Activated T-helper 2 cell treated with anti-CD3 and anti-CD28 coated beads, Interferon-gamma antibody, Interleukin-2, Interleukin-4, amounts not matched to agents 10 μg/mL and 5 μg/mL and 100 μg/mL, durations not matched to agents 14 hours and 24 hours and 36 hours (primary cell): Measurements from ENCODE around the gene FCN1. TPM values are rescaled to one million over a fixed set of nuclear protein-coding genes. Genes with fewer than 3 reads are reported as not detected.

Source experiments
- DNase-seq: peaks from one replicate; pipeline ENCODE4 v3.0.0; 2021; ENCODE audit warnings: low spot score
- H3K27ac Mint-ChIP-seq: one replicate; pipeline ENCODE4 v1.8.0; 2021; ENCODE audit warnings: mixed read lengths
- H3K27me3 Mint-ChIP-seq: one replicate; pipeline ENCODE4 v1.8.0; 2021; ENCODE audit warnings: low read depth, mixed read lengths
- H3K36me3 Mint-ChIP-seq: one replicate; pipeline ENCODE4 v1.8.0; 2021; ENCODE audit warnings: low read depth, mixed read lengths
- H3K4me1 Mint-ChIP-seq: one replicate; pipeline ENCODE4 v1.8.0; 2021; ENCODE audit warnings: low read depth, mixed read lengths
- H3K4me3 Mint-ChIP-seq: one replicate; pipeline ENCODE4 v1.8.0; 2021; ENCODE audit warnings: low read depth, mild to moderate bottlenecking, moderate library complexity, mixed read lengths
- H3K9me3 Mint-ChIP-seq: one replicate; pipeline ENCODE4 v1.8.0; 2021; ENCODE audit warnings: mixed read lengths
- intact Hi-C: fragments of 100-400 bp; cut with micrococcal nuclease; formaldehyde crosslinking; loops from one replicate; pipeline ENCODE4 v1.15.1; 2023
- total RNA-seq: library from RNA; stranded (reverse); gene quantifications from 2 replicates; pipeline ENCODE4 v1.2.3, GENCODE V29; 2022

FCN1 gene
- not detected in 2 replicates for total RNA-seq

DNA sequence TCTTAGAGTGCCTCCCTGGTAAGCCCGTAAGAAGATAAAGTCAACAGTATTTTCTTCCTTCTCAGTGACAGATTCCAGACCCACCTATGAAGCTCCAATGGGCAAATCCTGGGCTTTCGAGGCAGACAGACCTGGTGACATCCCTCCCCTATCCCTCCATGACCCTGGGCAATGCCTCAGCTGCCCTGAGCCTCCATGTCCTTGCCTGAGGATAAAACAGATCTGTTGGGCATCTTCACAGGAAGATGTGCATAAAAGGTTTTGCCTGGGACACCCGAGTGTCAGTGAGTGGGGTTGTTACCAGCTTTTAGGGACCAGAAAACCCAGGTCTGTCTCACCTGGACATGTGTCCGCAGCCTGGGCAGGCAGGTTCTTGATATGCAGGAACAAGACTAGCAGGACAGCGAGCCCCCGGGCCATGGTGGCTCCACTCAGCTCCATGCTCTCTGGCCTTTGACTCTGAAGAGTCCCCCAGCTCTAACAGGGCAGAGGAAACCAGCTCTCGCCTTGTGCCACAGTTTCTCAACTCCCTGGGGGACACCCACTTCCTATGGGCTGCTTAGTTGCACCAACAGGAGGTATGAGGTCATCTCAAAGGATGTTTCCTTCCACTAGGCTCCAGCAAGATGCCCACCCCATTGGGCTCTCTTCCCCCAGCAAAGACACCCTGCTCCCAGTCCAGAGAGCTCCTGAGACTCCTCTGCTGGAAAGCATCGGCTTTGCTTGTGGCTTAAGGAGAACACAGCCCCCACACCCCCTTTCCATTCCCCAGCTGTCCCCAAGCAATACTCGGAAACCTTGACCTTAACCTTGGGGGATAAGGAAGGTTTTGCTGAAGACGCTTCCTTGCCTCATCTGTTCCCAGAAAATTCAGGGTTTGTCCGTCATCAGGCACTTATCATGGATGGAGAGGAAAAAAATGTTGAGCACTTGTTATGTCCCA lies at the start of gene FCN1:
Gene FCN1 (minus strand): TSS at position 482 of the 943 bp plus-strand sequence. CDS start 41 bp downstream, at position 441.
- DNase-seq = no peak
- Mint-ChIP-seq H3K9me3 (peaks cover 5% of the 10 kb centered on the region), H3K36me3 (no peaks in the 10 kb centered on the region), H3K4me1 (no peaks in the 10 kb centered on the region), H3K4me3 (no peak within 1 kb of the TSS), H3K27me3 (no peaks in the 10 kb centered on the region), H3K27ac (no peak within 1 kb of the TSS)
- intact Hi-C loops = no loop called here

DNA sequence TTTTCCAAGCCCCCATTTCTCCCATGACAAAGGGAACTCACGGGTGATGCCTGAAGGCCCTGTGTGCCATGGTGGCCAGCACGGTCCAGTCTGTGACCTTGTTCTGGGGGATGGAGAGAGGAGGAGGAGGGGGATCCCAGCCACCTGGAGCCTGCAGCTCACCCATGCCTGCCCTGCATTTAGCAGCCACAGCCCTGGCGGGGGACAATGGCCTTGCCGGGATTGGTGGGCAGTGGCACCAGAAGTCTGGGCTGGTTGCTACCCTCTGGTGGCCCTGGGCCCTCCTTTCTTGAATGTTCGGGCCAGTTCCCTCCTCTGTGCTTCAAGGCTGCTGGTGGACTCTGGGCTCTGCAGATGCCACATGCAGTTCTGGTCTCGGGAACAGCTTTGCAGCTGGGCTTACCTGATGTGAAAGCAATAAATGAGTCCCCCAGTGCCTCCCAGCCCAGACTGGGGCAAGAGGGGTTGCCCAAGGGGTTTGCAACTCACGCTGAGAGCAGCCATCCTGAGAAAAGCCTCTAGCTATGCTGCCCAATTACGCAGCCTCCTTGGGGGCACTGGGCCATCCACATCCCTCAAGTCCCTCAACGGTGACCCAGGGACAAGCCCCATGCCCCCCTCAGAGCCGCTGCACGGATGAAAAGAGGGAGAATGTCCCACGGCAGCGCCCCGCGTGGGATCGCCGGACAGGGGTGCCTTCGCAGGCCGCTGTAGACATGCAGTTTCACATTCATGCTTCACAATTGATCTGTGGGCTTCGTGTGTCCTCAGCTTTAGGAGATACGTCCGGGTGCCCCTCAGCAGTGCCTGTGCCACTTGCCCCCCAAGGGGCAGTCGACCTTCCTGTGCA lies 49.2 kb upstream of the FCN1 start:
- no peaks in the 10 kb centered on the region for H3K9me3 Mint-ChIP-seq
- intact Hi-C loops = no loop called here
- DNase-seq = no peak
- H3K36me3 Mint-ChIP-seq = no peaks in the 10 kb centered on the region
- no peak overlapping the region for H3K27ac Mint-ChIP-seq
- no peak overlapping the region for H3K4me3 Mint-ChIP-seq
- H3K4me1 Mint-ChIP-seq = no peaks in the 10 kb centered on the region
- no peaks in the 10 kb centered on the region for H3K27me3 Mint-ChIP-seq

DNA sequence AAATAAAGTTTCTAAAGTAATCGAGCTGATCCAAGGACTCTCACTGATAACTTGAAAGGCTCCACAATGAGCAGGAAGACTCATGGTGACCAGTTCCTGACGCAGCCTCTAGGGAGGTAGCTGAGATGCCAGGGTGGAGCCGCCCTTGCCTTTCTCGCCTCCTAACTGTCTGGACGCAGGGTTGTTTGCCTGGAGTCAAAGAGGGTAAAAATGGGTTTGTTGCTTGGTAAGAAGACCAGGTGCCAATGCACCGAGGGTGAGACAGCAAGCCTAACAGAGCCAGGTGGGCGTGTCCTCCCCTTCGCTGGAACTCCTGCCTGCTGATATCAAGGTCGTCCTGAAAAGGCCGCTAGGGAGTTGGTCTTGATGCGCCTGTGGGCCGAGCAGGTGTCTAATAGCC lies 48.6 kb upstream of the FCN1 start:
- Mint-ChIP-seq H3K4me1 (no peaks in the 10 kb centered on the region), H3K36me3 (no peaks in the 10 kb centered on the region), H3K27me3 (no peaks in the 10 kb centered on the region), H3K4me3 (no peak overlapping the region), H3K9me3 (no peaks in the 10 kb centered on the region), H3K27ac (no peak overlapping the region)
- intact Hi-C loops = no loop called here
- DNase-seq = no peak

DNA sequence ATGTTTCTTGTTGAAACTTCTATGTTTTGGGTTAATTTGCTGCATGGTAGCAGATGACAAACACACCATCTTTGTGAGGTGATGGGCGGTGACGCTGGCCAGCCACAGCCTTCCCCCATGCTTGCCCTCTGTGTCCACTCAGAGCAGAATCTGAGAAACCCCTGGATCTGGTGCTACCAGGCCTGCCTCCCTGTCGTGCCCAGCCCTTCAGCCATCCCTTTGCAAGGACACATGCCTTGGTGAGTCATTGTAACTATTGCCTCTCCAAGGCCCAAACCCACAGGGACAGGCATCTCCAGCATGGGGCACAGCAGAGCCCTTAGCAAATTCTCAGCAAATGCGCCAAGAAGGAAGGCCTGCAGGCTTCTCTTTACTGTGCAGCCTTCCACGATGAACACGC lies 48.1 kb upstream of the FCN1 start:
- no peak for DNase-seq
- intact Hi-C loops = no loop called here
- Mint-ChIP-seq H3K27me3 (no peaks in the 10 kb centered on the region), H3K36me3 (no peaks in the 10 kb centered on the region), H3K4me3 (no peak overlapping the region), H3K4me1 (no peaks in the 10 kb centered on the region), H3K27ac (no peak overlapping the region), H3K9me3 (no peaks in the 10 kb centered on the region)

DNA sequence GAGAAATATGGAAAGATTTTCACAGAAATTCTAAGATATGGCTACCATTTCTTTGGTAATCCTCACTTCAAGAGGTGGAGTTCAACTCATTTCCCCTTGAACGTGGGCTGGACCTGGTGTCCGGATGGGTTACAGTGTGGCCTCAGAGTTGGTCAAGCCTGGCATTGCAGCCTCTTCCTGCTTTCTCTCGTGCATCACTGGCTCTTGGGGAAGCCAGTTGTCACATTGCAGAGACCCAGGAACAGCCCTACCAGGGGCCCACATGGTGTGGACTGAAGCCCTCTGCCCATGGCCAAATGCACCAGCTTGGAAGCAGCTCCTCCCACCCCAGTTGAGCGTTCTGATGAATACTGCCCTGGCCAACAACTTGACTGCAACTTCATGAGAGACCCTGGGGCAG lies 47.7 kb upstream of the FCN1 start:
- no peaks in the 10 kb centered on the region for H3K4me1 Mint-ChIP-seq
- no peak overlapping the region for H3K4me3 Mint-ChIP-seq
- no peak overlapping the region for H3K27ac Mint-ChIP-seq
- intact Hi-C loops = no loop called here
- DNase-seq = no peak
- H3K27me3 Mint-ChIP-seq = no peaks in the 10 kb centered on the region
- H3K9me3 Mint-ChIP-seq = no peaks in the 10 kb centered on the region
- H3K36me3 Mint-ChIP-seq = no peaks in the 10 kb centered on the region

DNA sequence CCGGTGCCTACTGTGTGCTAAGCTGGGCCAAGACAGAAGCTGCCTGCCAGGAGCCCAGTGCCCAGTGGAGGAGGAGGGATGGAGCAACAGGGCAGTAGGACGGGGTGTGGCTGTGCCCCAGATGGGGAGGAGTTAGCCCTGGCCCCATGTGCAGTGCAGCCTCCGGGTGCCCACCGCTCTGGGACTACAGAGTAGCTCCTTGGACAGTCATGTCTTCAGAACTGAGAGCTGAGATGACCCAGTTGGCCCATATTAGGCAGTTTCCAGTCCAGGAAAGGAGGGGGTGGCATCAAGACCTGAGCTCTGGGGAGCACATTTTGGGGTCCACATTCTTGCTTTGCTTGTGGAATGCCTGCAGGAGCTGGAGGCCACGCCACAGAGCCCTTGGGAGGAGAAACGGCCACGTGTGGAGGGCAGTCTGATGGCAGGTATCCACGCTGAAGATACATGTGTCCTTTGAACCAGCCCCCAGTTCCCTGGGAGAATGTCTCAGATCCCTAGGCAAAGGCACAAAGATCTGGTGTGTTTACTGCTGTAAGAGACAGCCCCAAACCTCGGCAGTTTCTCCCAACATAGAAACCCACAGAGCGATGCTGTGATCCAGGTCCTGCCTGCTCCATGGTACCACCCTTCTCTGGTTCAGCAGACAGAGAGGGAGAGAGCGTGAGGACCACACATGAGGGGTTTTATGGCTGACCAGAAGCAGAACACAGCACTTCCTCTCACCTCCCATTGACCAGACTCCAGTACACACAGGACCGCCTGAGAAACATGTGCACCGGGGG lies 46.8 kb upstream of the FCN1 start:
- Mint-ChIP-seq H3K27ac (no peak overlapping the region), H3K9me3 (no peaks in the 10 kb centered on the region), H3K27me3 (no peaks in the 10 kb centered on the region), H3K4me1 (no peaks in the 10 kb centered on the region), H3K4me3 (no peak overlapping the region), H3K36me3 (no peaks in the 10 kb centered on the region)
- intact Hi-C loops = no loop called here
- no peak for DNase-seq

DNA sequence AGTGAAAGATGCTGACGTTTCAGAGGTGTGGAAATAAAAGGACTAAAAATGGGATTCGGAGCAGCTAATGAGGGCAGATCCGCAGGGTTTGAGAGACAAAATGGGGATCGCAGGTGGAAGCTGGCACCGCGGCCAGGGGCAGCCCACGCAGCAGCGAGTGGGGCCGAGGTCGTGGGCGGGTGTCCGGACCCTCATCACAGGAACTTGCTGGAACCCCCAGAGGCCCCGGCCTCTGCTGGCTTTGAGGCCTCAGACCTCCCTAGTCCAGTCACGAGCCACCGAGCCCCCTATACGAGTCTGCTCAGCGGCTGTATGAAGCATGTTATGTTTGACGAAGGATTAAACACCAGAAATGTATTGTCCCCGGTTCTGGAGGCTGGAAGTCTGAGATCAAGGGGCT lies 45.8 kb upstream of the FCN1 start:
- H3K27me3 Mint-ChIP-seq = no peaks in the 10 kb centered on the region
- intact Hi-C loops = no loop called here
- no peak for DNase-seq
- H3K4me1 Mint-ChIP-seq = no peaks in the 10 kb centered on the region
- H3K27ac Mint-ChIP-seq = no peak overlapping the region
- no peaks in the 10 kb centered on the region for H3K36me3 Mint-ChIP-seq
- H3K4me3 Mint-ChIP-seq = no peak overlapping the region
- no peaks in the 10 kb centered on the region for H3K9me3 Mint-ChIP-seq

DNA sequence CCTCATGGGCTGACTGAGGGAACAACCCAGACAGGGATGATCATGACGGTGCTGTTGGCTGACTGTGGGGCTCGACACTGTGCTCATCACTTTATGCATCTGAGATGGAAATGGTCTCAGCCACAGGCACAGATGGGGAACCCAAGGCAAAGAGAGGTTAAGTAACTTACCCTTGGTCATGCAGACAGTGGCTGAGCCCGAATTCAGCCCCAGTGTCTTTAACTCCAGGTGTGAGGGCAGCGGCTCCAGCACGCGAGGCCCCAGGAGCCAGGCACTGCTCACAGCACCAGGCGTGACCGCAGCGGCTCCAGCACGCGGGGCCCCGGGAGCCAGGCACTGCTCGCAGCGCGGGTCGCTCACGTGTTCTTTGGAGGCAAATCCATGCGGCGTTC lies 45.3 kb upstream of the FCN1 start:
- Mint-ChIP-seq H3K9me3 (no peaks in the 10 kb centered on the region), H3K4me3 (no peak overlapping the region), H3K27me3 (no peaks in the 10 kb centered on the region), H3K4me1 (no peaks in the 10 kb centered on the region), H3K36me3 (no peaks in the 10 kb centered on the region), H3K27ac (no peak overlapping the region)
- intact Hi-C loops = no loop called here
- no peak for DNase-seq

DNA sequence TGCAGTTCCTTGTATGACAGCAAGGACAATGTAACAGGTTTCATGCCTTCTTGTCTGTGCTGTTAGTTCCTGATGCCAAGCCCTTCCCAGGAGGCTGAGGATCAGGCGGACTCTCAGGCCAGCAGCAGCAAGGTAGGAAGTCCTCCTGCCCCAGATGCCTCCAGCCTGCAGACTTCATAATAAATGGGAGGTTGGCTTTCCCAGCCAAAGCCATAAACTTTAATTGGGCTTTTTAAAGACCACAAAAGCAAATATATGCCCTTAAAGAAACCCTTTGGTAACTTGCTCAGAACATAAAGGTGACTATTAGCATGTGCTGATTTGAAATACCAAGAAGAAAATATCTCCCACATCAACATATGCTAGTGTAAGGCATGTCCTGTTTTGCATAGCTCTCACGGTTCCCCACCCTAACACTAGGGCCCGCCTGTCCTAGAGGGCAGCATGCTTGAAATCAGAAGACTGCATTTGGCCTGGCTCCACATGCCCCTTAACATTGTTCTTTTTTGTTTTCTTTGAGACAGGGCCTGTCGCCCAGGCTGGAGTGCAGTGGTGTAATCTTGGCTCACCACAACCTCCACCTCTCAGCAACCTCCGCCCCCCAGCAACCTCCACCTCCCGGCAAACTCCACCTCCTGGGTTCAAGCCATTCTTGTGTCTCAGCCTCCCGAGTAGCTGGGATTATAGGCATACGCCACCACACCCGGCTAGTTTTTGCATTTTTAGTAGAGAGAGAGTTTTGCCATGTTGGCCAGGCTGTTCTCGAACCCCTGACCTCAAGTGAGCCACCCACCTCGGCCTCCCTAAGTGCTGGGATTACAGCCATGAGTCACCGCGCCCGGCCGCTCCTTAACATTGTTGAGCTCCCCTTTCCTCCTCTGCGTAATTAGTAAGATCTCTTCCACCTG lies 44.6 kb upstream of the FCN1 start:
- Mint-ChIP-seq H3K27me3 (no peaks in the 10 kb centered on the region), H3K9me3 (no peaks in the 10 kb centered on the region), H3K4me1 (no peaks in the 10 kb centered on the region), H3K36me3 (no peaks in the 10 kb centered on the region), H3K27ac (no peak overlapping the region), H3K4me3 (no peak overlapping the region)
- DNase-seq = no peak
- intact Hi-C loops = no loop called here

DNA sequence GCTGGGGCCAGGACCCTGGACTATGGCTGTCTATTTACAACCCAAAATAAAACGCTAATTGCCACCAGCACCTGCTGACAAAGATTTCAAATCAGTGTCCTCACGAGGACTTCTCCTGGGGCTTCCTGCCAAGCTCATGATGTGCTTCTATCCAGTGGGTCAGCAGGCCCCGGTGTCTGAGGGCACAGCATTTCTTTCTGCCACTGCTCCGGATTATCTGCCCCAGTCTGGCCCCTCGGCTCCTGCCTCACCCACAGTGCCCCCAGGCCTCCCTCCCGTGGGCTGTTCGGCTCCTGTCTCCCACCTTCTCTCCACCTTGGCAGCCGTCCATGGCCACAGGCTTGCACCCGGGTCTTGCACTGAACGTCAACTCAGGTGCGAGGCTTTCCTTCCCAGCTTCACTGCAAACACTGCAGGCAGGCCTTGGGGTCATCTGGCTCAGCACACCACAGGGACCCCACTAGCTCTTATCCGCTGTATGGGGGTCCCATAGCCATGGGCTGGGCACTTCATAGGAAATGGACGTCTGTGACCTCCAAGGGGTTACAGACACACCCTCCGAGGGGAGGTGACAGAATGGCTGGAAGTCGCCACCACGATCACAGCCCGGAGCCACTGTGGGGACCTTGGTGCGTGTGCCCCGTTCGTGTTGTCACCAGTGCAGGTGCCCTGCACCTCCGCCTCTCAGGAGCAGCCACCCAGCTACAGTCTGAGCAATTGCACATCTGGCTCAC lies 43.8 kb upstream of the FCN1 start:
- H3K27ac Mint-ChIP-seq = no peak overlapping the region
- H3K4me3 Mint-ChIP-seq = no peak overlapping the region
- no peaks in the 10 kb centered on the region for H3K4me1 Mint-ChIP-seq
- intact Hi-C loops = no loop called here
- H3K9me3 Mint-ChIP-seq = no peaks in the 10 kb centered on the region
- no peak for DNase-seq
- no peaks in the 10 kb centered on the region for H3K36me3 Mint-ChIP-seq
- H3K27me3 Mint-ChIP-seq = no peaks in the 10 kb centered on the region

DNA sequence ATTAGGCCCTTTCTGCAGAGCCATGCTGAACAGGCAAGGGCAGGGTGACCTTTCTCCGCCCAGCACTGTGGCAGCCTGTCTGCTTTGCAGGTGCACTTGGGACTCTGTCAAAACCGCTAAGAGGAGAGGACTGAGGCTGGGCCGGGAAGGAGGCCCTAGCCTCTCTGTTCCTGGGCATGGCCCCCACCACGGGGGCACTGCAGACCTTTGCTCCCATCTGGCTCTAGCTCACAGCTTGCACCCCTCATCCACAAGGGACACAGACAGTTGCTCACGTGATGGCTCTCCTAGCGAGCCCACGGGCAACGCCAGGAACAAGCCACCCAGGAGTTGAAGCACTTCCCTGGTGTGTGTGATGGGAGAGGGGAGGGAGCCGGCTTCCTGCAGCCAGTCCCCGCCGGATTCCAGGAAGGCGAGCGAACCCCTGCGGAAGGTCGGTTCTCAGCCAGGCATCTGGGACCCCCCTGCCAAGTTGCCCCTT lies 43.0 kb upstream of the FCN1 start:
- Mint-ChIP-seq H3K27me3 (no peaks in the 10 kb centered on the region), H3K27ac (no peak overlapping the region), H3K4me3 (no peak overlapping the region), H3K4me1 (no peaks in the 10 kb centered on the region), H3K9me3 (no peaks in the 10 kb centered on the region), H3K36me3 (no peaks in the 10 kb centered on the region)
- intact Hi-C loops = no loop called here
- DNase-seq = no peak
